Measurements from ENCODE around the gene SPINK2.

GRCh38 chr4:56823933-56824600 is 2.6 kb upstream of the SPINK2 start:
- TF ChIP-seq CTCF (IDR thresholded peaks at IDR 0.05; ENCODE audit: insufficient read depth, low read depth, low read length), result no peak
- TF ChIP-seq EZH2 (IDR thresholded peaks at IDR 0.05; ENCODE audit: insufficient read depth, low read length), result no peak
